Measurements from ENCODE around the gene PRRG4. TPM values are rescaled to one million over a fixed set of nuclear protein-coding genes. Genes with fewer than 3 reads are reported as not detected.

Gene PRRG4
- total RNA-seq, 6 donors from 2014 or later: 5.2 to 33.6 (median 9.6) TPM

DNA sequence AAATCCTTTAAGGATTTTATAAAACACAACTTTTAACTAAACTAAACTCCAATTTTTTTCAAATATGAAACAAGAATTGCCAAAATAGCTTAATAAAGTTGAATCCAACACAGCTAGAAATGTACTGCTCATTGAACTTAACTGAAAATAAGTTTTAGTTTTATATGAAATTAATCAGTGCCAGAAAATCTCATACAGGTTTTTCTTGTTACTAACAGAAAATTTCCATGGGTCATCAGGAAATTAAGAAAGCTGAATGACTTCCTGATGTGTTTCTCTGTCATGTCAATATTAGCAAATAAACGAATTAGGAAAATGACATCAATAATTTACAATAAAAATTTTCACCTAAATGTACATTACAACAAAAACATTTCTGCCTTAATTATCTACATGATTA is 38.8 kb upstream of the PRRG4 start:
- Histone ChIP-seq H3K9me3 (no peaks in the 10 kb centered on the region), H3K4me1 (peaks cover 0 to 8% (median 6%) of the 10 kb centered on the region in 4 donors), H3K4me3 (no peak overlapping the region), H3K36me3 (no peaks in the 10 kb centered on the region), H3K27ac (no peak overlapping the region), H3K27me3 (no peaks in the 10 kb centered on the region)
- DNase-seq (no peak), ATAC-seq (ENCODE audit: low FRiP score in 2 of 2) (no peak)
- TF ChIP-seq EP300 (IDR thresholded peaks at IDR 0.05) (no peak), POLR2A (IDR thresholded peaks at IDR 0.05) (no peak), POLR2AphosphoS5 (IDR thresholded peaks at IDR 0.05) (no peak)
- TF ChIP-seq, protein P1, sequence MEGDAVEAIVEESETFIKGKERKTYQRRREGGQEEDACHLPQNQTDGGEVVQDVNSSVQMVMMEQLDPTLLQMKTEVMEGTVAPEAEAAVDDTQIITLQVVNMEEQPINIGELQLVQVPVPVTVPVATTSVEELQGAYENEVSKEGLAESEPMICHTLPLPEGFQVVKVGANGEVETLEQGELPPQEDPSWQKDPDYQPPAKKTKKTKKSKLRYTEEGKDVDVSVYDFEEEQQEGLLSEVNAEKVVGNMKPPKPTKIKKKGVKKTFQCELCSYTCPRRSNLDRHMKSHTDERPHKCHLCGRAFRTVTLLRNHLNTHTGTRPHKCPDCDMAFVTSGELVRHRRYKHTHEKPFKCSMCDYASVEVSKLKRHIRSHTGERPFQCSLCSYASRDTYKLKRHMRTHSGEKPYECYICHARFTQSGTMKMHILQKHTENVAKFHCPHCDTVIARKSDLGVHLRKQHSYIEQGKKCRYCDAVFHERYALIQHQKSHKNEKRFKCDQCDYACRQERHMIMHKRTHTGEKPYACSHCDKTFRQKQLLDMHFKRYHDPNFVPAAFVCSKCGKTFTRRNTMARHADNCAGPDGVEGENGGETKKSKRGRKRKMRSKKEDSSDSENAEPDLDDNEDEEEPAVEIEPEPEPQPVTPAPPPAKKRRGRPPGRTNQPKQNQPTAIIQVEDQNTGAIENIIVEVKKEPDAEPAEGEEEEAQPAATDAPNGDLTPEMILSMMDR (IDR thresholded peaks at IDR 0.05): no peak
- WGBS, 2 donors: 45 to 51% methylated on average over 1 of the region's 1 CpG

DNA sequence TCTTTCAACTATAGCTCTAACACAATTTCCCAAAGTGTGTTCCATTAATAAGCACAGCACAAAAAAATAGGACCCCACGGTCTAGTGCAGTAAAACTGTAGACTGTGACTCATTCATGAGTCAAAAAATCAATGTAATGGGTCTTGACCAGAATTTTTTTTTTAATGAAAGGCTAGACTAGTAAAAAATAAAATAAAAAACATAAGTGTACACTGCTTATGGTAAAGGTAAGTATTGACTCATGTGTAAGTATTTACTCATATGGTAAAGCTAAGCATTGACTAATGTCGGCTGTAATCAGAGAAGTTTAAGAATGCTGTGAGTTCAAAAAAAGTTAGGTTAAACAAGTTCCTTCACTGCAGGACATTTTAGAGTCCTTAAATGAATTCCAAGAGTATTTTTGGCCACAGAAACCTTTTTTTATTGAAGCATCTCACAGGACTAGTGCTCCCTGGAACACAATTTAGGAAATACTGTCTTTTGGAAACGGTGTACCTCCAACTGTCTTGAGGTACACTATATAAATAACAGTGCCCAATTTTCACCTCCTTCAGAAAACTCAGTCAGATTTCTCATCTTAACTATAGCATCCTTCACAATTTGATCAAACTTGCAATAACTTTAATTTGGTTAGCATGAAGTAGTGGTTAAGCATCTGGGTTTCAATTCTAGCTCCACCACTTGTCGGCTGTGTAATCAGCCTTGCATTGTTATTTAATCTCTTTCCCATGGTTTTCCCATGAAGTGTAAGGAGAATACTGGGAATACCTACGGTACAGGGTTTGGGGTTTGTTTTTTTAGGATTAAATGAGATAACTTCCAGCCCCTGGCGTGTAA is 37.4 kb upstream of the PRRG4 start:
- WGBS, 2 donors: 35 to 39% methylated on average over 6 of the region's 6 CpGs
- Histone ChIP-seq H3K36me3 (no peaks in the 10 kb centered on the region), H3K9me3 (no peaks in the 10 kb centered on the region), H3K4me1 (peaks cover 0 to 8% (median 6%) of the 10 kb centered on the region in 4 donors), H3K27me3 (no peaks in the 10 kb centered on the region), H3K4me3 (peak overlapping the region in 2 of 4 donors; percentile 19 to 36), H3K27ac (no peak overlapping the region)
- no peak for DNase-seq
- TF ChIP-seq EP300 (IDR thresholded peaks at IDR 0.05) (no peak), POLR2AphosphoS5 (IDR thresholded peaks at IDR 0.05) (no peak), POLR2A (IDR thresholded peaks at IDR 0.05) (no peak)
- TF ChIP-seq, protein P1 (IDR thresholded peaks at IDR 0.05): no peak
- ATAC-seq (ENCODE audit: low FRiP score in 2 of 2): no peak

DNA sequence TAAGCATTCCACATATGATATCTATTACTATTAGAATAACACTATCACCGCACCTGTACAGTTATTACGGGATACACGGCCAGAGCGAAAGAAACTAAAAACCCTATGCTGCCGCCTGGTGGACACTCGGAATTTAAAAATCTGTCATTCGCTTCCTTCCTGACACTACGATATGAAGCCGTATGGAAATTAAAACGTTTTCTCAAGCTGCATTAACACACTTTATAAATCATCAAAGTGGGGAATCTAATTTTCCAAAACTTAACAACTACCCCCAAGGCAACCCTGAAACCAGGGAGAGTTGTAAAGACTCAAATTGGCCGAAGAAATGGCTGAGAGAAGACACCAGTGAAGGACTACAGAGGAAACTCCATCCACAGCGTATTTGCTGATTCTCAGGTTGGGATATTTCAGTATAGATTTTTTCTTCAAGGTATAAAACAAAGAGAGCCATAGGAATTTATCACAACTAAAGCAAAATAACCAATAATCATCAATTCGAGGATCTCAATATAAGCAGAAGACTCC is 36.7 kb upstream of the PRRG4 start:
- H3K4me3 ChIP-seq: peak overlapping the region in 2 of 4 donors; percentile 19 to 36
- peaks cover 0 to 8% (median 6%) of the 10 kb centered on the region in 4 donors for H3K4me1 ChIP-seq
- H3K36me3 ChIP-seq: no peaks in the 10 kb centered on the region
- H3K27ac ChIP-seq: no peak overlapping the region
- 18 to 20% methylated on average over 13 of the region's 13 CpGs for WGBS, 2 donors
- TF ChIP-seq, protein P1 (IDR thresholded peaks at IDR 0.05): peak; percentile 55 to 77 (median 60)
- TF ChIP-seq EP300 (IDR thresholded peaks at IDR 0.05): no peak
- no peaks in the 10 kb centered on the region for H3K9me3 ChIP-seq
- peak in 1 of 2 donors; percentile 31 for DNase-seq
- ATAC-seq (ENCODE audit: low FRiP score in 2 of 2): peak in 1 of 2 donors; percentile 85
- no peaks in the 10 kb centered on the region for H3K27me3 ChIP-seq

DNA sequence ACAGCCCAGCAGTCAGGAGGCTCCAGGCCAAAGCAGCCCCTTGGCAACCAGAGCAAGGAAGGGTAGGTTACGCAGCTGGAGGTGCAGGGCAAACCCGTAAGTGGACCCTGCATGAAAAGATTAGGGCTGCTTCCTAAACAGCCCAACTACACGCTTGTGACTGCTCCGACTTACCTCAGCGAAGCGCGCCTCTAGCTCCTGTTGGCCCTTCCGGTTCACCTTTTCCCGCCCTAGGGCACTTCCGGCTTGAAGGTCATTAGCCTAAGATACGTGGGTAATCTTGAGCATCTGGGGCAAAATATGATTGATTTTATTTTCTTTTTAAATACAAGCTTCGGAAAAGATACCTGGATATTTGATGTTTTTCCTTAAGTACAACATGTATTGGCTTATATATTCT is 35.3 kb upstream of the PRRG4 start, which contains the start of gene CCDC73:
TSS of gene CCDC73 (minus strand) at position 224 of the 400 bp plus-strand sequence. CDS start 34,419 bp downstream, outside the sequence.
- DNase-seq (no peak), ATAC-seq (ENCODE audit: low FRiP score in 2 of 2) (no peak)
- TF ChIP-seq, protein P1 (IDR thresholded peaks at IDR 0.05): no peak
- TF ChIP-seq EP300 (IDR thresholded peaks at IDR 0.05) (no peak), POLR2AphosphoS5 (IDR thresholded peaks at IDR 0.05) (no peak), POLR2A (IDR thresholded peaks at IDR 0.05) (no peak)
- WGBS, 2 donors: 89 to 96% methylated on average over 12 of the region's 12 CpGs
- Histone ChIP-seq H3K4me1 (peaks cover 0 to 8% (median 6%) of the 10 kb centered on the region in 4 donors), H3K9me3 (no peaks in the 10 kb centered on the region), H3K36me3 (no peaks in the 10 kb centered on the region), H3K27me3 (no peaks in the 10 kb centered on the region), H3K27ac (no peak within 1 kb of the TSS), H3K4me3 (no peak within 1 kb of the TSS)
